IMR-90 (cell line): ENCODE measurements around the gene C17orf50. TPM values are rescaled to one million over a fixed set of nuclear protein-coding genes. Genes with fewer than 3 reads are reported as not detected.

Experiments used
- ATAC-seq: fragments of 200-7000 bp; cut with Tn5 transposase; 2 replicates; pipeline ENCODE4 v1.9.1; 2020; ENCODE audit warnings: low read depth, mild to moderate bottlenecking, moderate library complexity
- BruUV-seq: library from RNA; stranded (reverse); fragments of 400-500 nt; replicated peaks from 2 replicates; lab custom pipeline; 2021; lab: Mats Ljungman, UMichigan
- CTCF ChIA-PET: fragments of 300-600 bp; formaldehyde crosslinking; extraction: SDS; loops from one replicate; lab custom pipeline; 2021; ENCODE audit warnings: antibody characterized with exemption; lab: Yijun Ruan, JAX
- POLR2A ChIA-PET: fragments of 300-600 bp; sonication (Branson Sonifier 250); formaldehyde crosslinking; loops from one replicate; lab custom pipeline; 2022; ENCODE audit warnings: antibody characterized with exemption; ENCODE audit not compliant: unreplicated experiment; lab: Charles Lee
- DNase-seq: peaks from one replicate; pipeline ENCODE4 v3.0.0; 2013
- H2AFZ ChIP-seq: replicated peaks from 2 replicates; pipeline ENCODE3; 2013; ENCODE audit warnings: low read length, mild to moderate bottlenecking; ENCODE audit not compliant: poor library complexity
- H2AK5ac ChIP-seq: 2 replicates; pipeline ENCODE4 v1.6.1; 2013; ENCODE audit warnings: low read depth, low read length, inconsistent platforms
- H2AK9ac ChIP-seq: replicated peaks from 2 replicates; pipeline ENCODE3; 2013; ENCODE audit warnings: mild to moderate bottlenecking, low read depth, low read length, moderate library complexity; ENCODE audit not compliant: poor library complexity
- H2BK120ac ChIP-seq: 2 replicates; pipeline ENCODE4 v1.6.1; 2013; ENCODE audit warnings: low read depth, low read length, inconsistent platforms
- H2BK15ac ChIP-seq: 3 replicates; pipeline ENCODE4 v1.6.1; 2013; ENCODE audit warnings: low read depth, low read length, inconsistent platforms
- H2BK20ac ChIP-seq: 2 replicates; pipeline ENCODE4 v1.6.1; 2013; ENCODE audit warnings: low read depth, mild to moderate bottlenecking, inconsistent platforms, low read length, moderate library complexity
- H2BK5ac ChIP-seq: 2 replicates; pipeline ENCODE4 v1.6.1; 2013; ENCODE audit warnings: mild to moderate bottlenecking, low read depth, low read length, inconsistent platforms; ENCODE audit not compliant: poor library complexity, severe bottlenecking
- H3K14ac ChIP-seq: replicated peaks from 2 replicates; pipeline ENCODE4 v1.6.1; 2013; ENCODE audit warnings: low read depth, low read length, inconsistent platforms
- H3K18ac ChIP-seq: 2 replicates; pipeline ENCODE4 v1.6.1; 2013; ENCODE audit warnings: low read depth, low read length, control low read depth
- H3K23ac ChIP-seq: 2 replicates; pipeline ENCODE4 v1.6.1; 2013; ENCODE audit warnings: low read depth, low read length, inconsistent platforms
- H3K27ac ChIP-seq: 2 replicates; pipeline ENCODE4 v1.5.1; 2013; ENCODE audit warnings: mild to moderate bottlenecking, control low read depth, low read length; ENCODE audit not compliant: insufficient read depth
- H3K27me3 ChIP-seq: 2 replicates; pipeline ENCODE4 v1.6.1; 2013; ENCODE audit warnings: low read length; ENCODE audit not compliant: control insufficient read depth, insufficient read depth
- H3K36me3 ChIP-seq: 2 replicates; pipeline ENCODE4 v1.6.1; 2013; ENCODE audit warnings: low read length, mixed read lengths; ENCODE audit not compliant: control insufficient read depth, insufficient read depth
- H3K4ac ChIP-seq: 2 replicates; pipeline ENCODE4 v1.6.1; 2013; ENCODE audit warnings: low read depth, low read length, inconsistent platforms
- H3K4me1 ChIP-seq: 2 replicates; pipeline ENCODE4 v1.6.1; 2013; ENCODE audit warnings: low read length, mixed read lengths; ENCODE audit not compliant: control insufficient read depth, insufficient read depth
- H3K4me2 ChIP-seq: 2 replicates; pipeline ENCODE4 v1.6.1; 2013; ENCODE audit warnings: low read depth, mild to moderate bottlenecking, control low read depth, low read length, moderate library complexity
- H3K4me3 ChIP-seq: 2 replicates; pipeline ENCODE4 v1.5.1; 2013; ENCODE audit warnings: low read depth, mild to moderate bottlenecking, control low read depth, low read length, moderate library complexity; ENCODE audit not compliant: insufficient read depth
- H3K56ac ChIP-seq: 2 replicates; pipeline ENCODE4 v1.6.1; 2013; ENCODE audit warnings: low read length, inconsistent platforms; ENCODE audit not compliant: insufficient read depth; ENCODE audit errors: extremely low read depth
- H3K79me1 ChIP-seq, 2 experiments: 2 replicates each; pipeline ENCODE4 v1.6.1; 2013; ENCODE audit warnings: low read length in 2 of 2, inconsistent platforms in 1 of 2, low read depth in 1 of 2
- H3K9ac ChIP-seq: 2 replicates; pipeline ENCODE4 v1.6.1; 2013; ENCODE audit warnings: low read depth, low read length, control low read depth
- H3K9me1 ChIP-seq: 2 replicates; pipeline ENCODE4 v1.6.1; 2013; ENCODE audit warnings: low read length, inconsistent platforms; ENCODE audit not compliant: insufficient read depth
- H3K9me3 ChIP-seq: 2 replicates; pipeline ENCODE4 v1.6.1; 2013; ENCODE audit warnings: low read length; ENCODE audit not compliant: control insufficient read depth, insufficient read depth
- H4K20me1 ChIP-seq: 2 replicates; pipeline ENCODE4 v1.6.1; 2013; ENCODE audit warnings: low read length, inconsistent platforms; ENCODE audit not compliant: insufficient read depth
- H4K5ac ChIP-seq: 2 replicates; pipeline ENCODE4 v1.6.1; 2013; ENCODE audit warnings: mild to moderate bottlenecking, low read depth, low read length, control low read depth
- H4K8ac ChIP-seq, 2 experiments: 2 replicates each; pipeline ENCODE4 v1.6.1; 2013; ENCODE audit warnings: low read depth in 2 of 2, low read length in 2 of 2, control low read depth in 1 of 2, inconsistent platforms in 1 of 2
- H4K91ac ChIP-seq: 2 replicates; pipeline ENCODE4 v1.6.1; 2013; ENCODE audit warnings: low read depth, low read length, inconsistent platforms; ENCODE audit not compliant: insufficient read depth
- BHLHE40 ChIP-seq: fragments of 150-350 bp; IDR thresholded peaks from 2 replicates; pipeline ENCODE4 v1.6.1; 2016; ENCODE audit warnings: mild to moderate bottlenecking, low read depth, low read length
- CEBPB ChIP-seq: IDR thresholded peaks from 2 replicates; pipeline ENCODE4 v1.6.1; 2012; ENCODE audit warnings: low read depth, low read length, improper control_type of control experiment
- CHD1 ChIP-seq: IDR thresholded peaks from 2 replicates; pipeline ENCODE4 v1.6.1; 2012; ENCODE audit warnings: low read depth, low read length, improper control_type of control experiment
- FOS ChIP-seq: fragments of 150-350 bp; IDR thresholded peaks from 2 replicates; pipeline ENCODE4 v1.6.1; 2016; ENCODE audit warnings: low read depth, low read length
- MAFK ChIP-seq: IDR thresholded peaks from 2 replicates; pipeline ENCODE4 v1.6.1; 2012; ENCODE audit warnings: low read depth, low read length, improper control_type of control experiment
- MAZ ChIP-seq: IDR thresholded peaks from 2 replicates; pipeline ENCODE4 v1.6.1; 2012; ENCODE audit warnings: low read depth, mild to moderate bottlenecking, low read length, improper control_type of control experiment, moderate library complexity, borderline replicate concordance
- MXI1 ChIP-seq: IDR thresholded peaks from 2 replicates; pipeline ENCODE4 v1.6.1; 2012; ENCODE audit warnings: low read depth, mild to moderate bottlenecking, low read length, moderate library complexity, borderline replicate concordance
- NFE2L2 ChIP-seq: fragments of 150-350 bp; IDR thresholded peaks from 2 replicates; pipeline ENCODE4 v1.6.1; 2016; ENCODE audit warnings: low read depth, mild to moderate bottlenecking, low read length
- POLR2A ChIP-seq: IDR thresholded peaks from 2 replicates; pipeline ENCODE4 v1.6.1; 2012; ENCODE audit warnings: mild to moderate bottlenecking, low read depth, low read length
- RAD21 ChIP-seq: IDR thresholded peaks from 2 replicates; pipeline ENCODE4 v1.6.1; 2012; ENCODE audit warnings: low read length, improper control_type of control experiment
- RCOR1 ChIP-seq: IDR thresholded peaks from 2 replicates; pipeline ENCODE4 v1.6.1; 2012; ENCODE audit warnings: mild to moderate bottlenecking, low read length, improper control_type of control experiment; ENCODE audit not compliant: insufficient replicate concordance
- RFX5 ChIP-seq: IDR thresholded peaks from 2 replicates; pipeline ENCODE4 v1.8.0; 2012; ENCODE audit warnings: low read depth, mild to moderate bottlenecking, low read length, moderate library complexity
- SMC3 ChIP-seq: fragments of 150-350 bp; IDR thresholded peaks from 2 replicates; pipeline ENCODE4 v1.6.1; 2016; ENCODE audit warnings: low read depth, mild to moderate bottlenecking, antibody characterized with exemption, low read length, moderate library complexity
- USF2 ChIP-seq: fragments of 150-350 bp; IDR thresholded peaks from 2 replicates; pipeline ENCODE4 v1.6.1; 2017; ENCODE audit warnings: mild to moderate bottlenecking, antibody characterized with exemption, low read length, low read depth
- WGBS, 2 experiments: methylation state at CpG; one replicate each; pipeline versions ENCODE4 v1.1.5 to v1.1.7; 2013; ENCODE audit warnings: missing lambda C conversion rate in 2 of 2; ENCODE audit not compliant: insufficient read length in 1 of 2; ENCODE audit errors: extremely low coverage in 2 of 2; 5-methylcytosine and 5-hydroxymethylcytosine counted together
- dilution Hi-C: fragments of 300-500 bp; cut with HindIII; formaldehyde crosslinking; loops from one replicate; pipeline ENCODE4 v1.14.3; 2018; ENCODE audit warnings: low sequenced_read_pairs; ENCODE audit not compliant: unreplicated experiment
- in situ Hi-C: fragments of 300-500 bp; cut with MboI; formaldehyde crosslinking; loops from 3 replicates; pipeline ENCODE4 v1.14.3; 2019; ENCODE audit warnings: low sequenced_read_pairs, inconsistent platforms, mixed read lengths
- intact Hi-C: fragments of 100-400 bp; cut with micrococcal nuclease; formaldehyde crosslinking; loops from 2 replicates; pipeline ENCODE4 v1.10.0; 2022
- polyA plus RNA-seq, 3 experiments: library from polyadenylated mRNA; depleted of rRNA; stranded (reverse); fragments of >200 nt; gene quantifications; 2 replicates each; pipeline ENCODE4 v1.2.3, GENCODE V29; 2012; ENCODE audit warnings: low replicate concordance in 1 of 3
- total RNA-seq: library from RNA; depleted of rRNA; stranded (reverse); fragments of >200 nt; gene quantifications from 2 replicates; pipeline ENCODE4 v1.2.3, GENCODE V29; 2012
- TF ChIP-seq, protein P1 (sequence below): conservative IDR thresholded peaks from 2 replicates; pipeline ENCODE4 v1.5.1; 2012; ENCODE audit warnings: mild to moderate bottlenecking, low read depth, low read length, improper control_type of control experiment
- TF ChIP-seq, protein P2 (sequence below): fragments of 150-350 bp; IDR thresholded peaks from 2 replicates; pipeline ENCODE4 v1.6.1; 2016; ENCODE audit warnings: low read depth, mild to moderate bottlenecking, low read length, moderate library complexity, borderline replicate concordance

C17orf50 gene
- total and polyA plus RNA-seq, 2 of the 4 experiments (the other 2 are of a cell fraction): not detected

- Histone ChIP-seq H2AK5ac (no peak overlapping the region), H3K27ac (no peak overlapping the region), H3K4ac (no peak overlapping the region), H4K20me1 (peaks cover 13% of the 10 kb centered on the region; the same call in 1 of the 2 replicates), H3K9ac (no peak overlapping the region), H3K36me3 (peaks cover 16% of the 10 kb centered on the region), H2AFZ (no peak overlapping the region), H3K79me1 (peaks cover 0 to 24% of the 10 kb centered on the region in 2 experiments; a peak in 2 of 4 replicates), H2AK9ac (no peak overlapping the region), H3K23ac (0 out of 2 replicates have a peak overlapping the region, but pooled peaks have one; percentile 20), H2BK120ac (no peak overlapping the region), H3K56ac (no peak overlapping the region), H4K5ac (no peak overlapping the region), H3K4me3 (no peak overlapping the region), H3K14ac (no peak overlapping the region), H4K91ac (no peak overlapping the region), H2BK20ac (no peak overlapping the region), H4K8ac (no peak overlapping the region), H3K4me1 (peaks cover 18% of the 10 kb centered on the region), H3K4me2 (no peak overlapping the region), H3K27me3 (no peaks in the 10 kb centered on the region), H3K9me3 (no peaks in the 10 kb centered on the region), H3K9me1 (peaks cover 18% of the 10 kb centered on the region), H2BK15ac (no peak overlapping the region), H3K18ac (no peak overlapping the region), H2BK5ac (no peak overlapping the region)
- TF ChIP-seq, protein P1, sequence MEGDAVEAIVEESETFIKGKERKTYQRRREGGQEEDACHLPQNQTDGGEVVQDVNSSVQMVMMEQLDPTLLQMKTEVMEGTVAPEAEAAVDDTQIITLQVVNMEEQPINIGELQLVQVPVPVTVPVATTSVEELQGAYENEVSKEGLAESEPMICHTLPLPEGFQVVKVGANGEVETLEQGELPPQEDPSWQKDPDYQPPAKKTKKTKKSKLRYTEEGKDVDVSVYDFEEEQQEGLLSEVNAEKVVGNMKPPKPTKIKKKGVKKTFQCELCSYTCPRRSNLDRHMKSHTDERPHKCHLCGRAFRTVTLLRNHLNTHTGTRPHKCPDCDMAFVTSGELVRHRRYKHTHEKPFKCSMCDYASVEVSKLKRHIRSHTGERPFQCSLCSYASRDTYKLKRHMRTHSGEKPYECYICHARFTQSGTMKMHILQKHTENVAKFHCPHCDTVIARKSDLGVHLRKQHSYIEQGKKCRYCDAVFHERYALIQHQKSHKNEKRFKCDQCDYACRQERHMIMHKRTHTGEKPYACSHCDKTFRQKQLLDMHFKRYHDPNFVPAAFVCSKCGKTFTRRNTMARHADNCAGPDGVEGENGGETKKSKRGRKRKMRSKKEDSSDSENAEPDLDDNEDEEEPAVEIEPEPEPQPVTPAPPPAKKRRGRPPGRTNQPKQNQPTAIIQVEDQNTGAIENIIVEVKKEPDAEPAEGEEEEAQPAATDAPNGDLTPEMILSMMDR: no peak
- no peak for TF ChIP-seq CEBPB
- TF ChIP-seq SMC3: no peak
- no peak for TF ChIP-seq RFX5
- TF ChIP-seq MXI1: no peak
- no peak for TF ChIP-seq RAD21
- TF ChIP-seq USF2: no peak
- no peak for TF ChIP-seq CHD1
- no peak for TF ChIP-seq FOS
- TF ChIP-seq BHLHE40: no peak
- TF ChIP-seq POLR2A: no peak
- TF ChIP-seq MAZ: no peak
- TF ChIP-seq MAFK: no peak
- TF ChIP-seq, protein P2, sequence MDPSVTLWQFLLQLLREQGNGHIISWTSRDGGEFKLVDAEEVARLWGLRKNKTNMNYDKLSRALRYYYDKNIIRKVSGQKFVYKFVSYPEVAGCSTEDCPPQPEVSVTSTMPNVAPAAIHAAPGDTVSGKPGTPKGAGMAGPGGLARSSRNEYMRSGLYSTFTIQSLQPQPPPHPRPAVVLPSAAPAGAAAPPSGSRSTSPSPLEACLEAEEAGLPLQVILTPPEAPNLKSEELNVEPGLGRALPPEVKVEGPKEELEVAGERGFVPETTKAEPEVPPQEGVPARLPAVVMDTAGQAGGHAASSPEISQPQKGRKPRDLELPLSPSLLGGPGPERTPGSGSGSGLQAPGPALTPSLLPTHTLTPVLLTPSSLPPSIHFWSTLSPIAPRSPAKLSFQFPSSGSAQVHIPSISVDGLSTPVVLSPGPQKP: no peak
- TF ChIP-seq RCOR1: no peak
- no peak for TF ChIP-seq NFE2L2
- intact Hi-C loops: no loop called here
- dilution Hi-C loops: no loop called here
- BruUV-seq: no TSS peak
- CTCF ChIA-PET: interaction anchor here (0.6 to 1.1 kb wide), 2 partner anchors 20 to 114 kb away, joined by 3 read pairs; no protein-coding TSS in a partner anchor
- DNase-seq: no peak
- no CpG with 5 or more reads among the region's 5 CpGs for WGBS, 2 experiments
- in situ Hi-C loops: loop anchor here (25.0 kb wide), 1 partner anchor 365 kb away; the partner anchor contains the start of gene SLFN11
- POLR2A ChIA-PET: interaction anchor here (0.6 kb wide), 1 partner anchor 81 kb away, joined by 3 read pairs; no protein-coding TSS in a partner anchor
- ATAC-seq: no peak
These were observed 33.1 kb upstream of the C17orf50 start for GRCh38 chr17:35727635-35728034.
